Measurements from ENCODE around the gene SLMAP. TPM values are rescaled to one million over a fixed set of nuclear protein-coding genes. Genes with fewer than 3 reads are reported as not detected.

Gene SLMAP
- polyA plus RNA-seq, 1 of the 3 experiments (the other 2 are of a cell fraction) = 10.5 TPM

DNA sequence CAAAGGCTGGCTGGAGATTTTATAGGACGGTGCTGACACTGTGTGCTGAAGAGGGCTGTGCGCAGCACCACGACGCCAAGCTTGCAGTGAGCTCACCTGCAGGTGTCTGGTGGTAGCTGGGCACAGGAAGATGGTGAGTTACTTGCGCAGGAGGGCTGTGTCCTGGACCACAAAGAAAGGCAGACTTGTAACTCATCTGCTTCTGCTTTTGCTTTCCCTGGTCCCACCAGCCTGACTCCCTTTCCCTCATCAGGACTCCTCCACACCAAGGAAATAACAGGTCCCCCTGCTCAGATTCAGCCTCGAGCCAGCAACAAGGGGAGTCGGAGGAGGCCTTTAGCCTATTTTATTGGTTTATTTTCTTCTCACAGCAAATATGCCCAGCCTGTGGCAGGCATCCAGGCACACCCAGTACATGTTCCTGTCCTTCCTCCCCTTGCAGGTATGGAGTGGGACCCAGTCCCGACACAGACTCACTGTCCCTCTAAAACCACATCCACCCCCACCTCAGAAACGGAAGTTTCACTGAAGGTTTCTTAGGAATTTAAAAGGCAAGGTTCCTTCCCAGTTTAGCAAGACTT, 216.5 kb downstream of the SLMAP start:
- Histone ChIP-seq H3K4me1 (ENCODE audit: control insufficient read depth in 1 of 2, insufficient read depth in 2 of 2, low read depth in 1 of 2, low read length in 1 of 2) (peaks cover 8 to 37% of the 10 kb centered on the region in 2 experiments), H3F3A (replicated peaks; ENCODE audit: insufficient read depth) (peaks cover 32% of the 10 kb centered on the region), H2AFZ (ENCODE audit: low read depth) (no peak overlapping the region), H4K20me1 (ENCODE audit: insufficient read depth) (no peaks in the 10 kb centered on the region), H3K9ac (peak overlapping the region; percentile 40; the same call in 1 of the 2 replicates), H3K27me3 (ENCODE audit: insufficient read depth) (no peaks in the 10 kb centered on the region), H3K79me2 (ENCODE audit: insufficient read depth) (no peaks in the 10 kb centered on the region), H3K9me3 (no peaks in the 10 kb centered on the region), H3K4me2 (no peak overlapping the region), H3K27ac (ENCODE audit: low read depth in 2 of 2, low read length in 1 of 2) (peak overlapping the region in 1 of 2 experiments; percentile 88; a peak in 2 of 4 replicates), H3K4me3 (ENCODE audit: low read depth in 2 of 2, low read length in 1 of 2) (no peak overlapping the region), H3K9me2 (no peaks in the 10 kb centered on the region), H3K36me3 (replicated peaks in 1 of 2; ENCODE audit: control insufficient read depth in 1 of 2, insufficient read depth in 2 of 2, low read length in 1 of 2) (no peaks in the 10 kb centered on the region)
- TF ChIP-seq YY1 (IDR thresholded peaks at IDR 0.05; ENCODE audit: low read depth) = no peak
- TF ChIP-seq, protein P1, sequence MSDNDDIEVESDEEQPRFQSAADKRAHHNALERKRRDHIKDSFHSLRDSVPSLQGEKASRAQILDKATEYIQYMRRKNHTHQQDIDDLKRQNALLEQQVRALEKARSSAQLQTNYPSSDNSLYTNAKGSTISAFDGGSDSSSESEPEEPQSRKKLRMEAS (IDR thresholded peaks at IDR 0.05; ENCODE audit: low read depth) = no peak
- TF ChIP-seq EP300 (IDR thresholded peaks at IDR 0.05; ENCODE audit: borderline replicate concordance in 1 of 2, low read depth in 1 of 2, low read length in 1 of 2) = no peak
- TF ChIP-seq, protein P2, sequence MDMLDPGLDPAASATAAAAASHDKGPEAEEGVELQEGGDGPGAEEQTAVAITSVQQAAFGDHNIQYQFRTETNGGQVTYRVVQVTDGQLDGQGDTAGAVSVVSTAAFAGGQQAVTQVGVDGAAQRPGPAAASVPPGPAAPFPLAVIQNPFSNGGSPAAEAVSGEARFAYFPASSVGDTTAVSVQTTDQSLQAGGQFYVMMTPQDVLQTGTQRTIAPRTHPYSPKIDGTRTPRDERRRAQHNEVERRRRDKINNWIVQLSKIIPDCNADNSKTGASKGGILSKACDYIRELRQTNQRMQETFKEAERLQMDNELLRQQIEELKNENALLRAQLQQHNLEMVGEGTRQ (IDR thresholded peaks at IDR 0.05; ENCODE audit: borderline replicate concordance, low read depth, low read length) = no peak
- TF ChIP-seq SMC3 (IDR thresholded peaks at IDR 0.05; ENCODE audit: low read depth, low read length) = no peak
- TF ChIP-seq, protein P3, sequence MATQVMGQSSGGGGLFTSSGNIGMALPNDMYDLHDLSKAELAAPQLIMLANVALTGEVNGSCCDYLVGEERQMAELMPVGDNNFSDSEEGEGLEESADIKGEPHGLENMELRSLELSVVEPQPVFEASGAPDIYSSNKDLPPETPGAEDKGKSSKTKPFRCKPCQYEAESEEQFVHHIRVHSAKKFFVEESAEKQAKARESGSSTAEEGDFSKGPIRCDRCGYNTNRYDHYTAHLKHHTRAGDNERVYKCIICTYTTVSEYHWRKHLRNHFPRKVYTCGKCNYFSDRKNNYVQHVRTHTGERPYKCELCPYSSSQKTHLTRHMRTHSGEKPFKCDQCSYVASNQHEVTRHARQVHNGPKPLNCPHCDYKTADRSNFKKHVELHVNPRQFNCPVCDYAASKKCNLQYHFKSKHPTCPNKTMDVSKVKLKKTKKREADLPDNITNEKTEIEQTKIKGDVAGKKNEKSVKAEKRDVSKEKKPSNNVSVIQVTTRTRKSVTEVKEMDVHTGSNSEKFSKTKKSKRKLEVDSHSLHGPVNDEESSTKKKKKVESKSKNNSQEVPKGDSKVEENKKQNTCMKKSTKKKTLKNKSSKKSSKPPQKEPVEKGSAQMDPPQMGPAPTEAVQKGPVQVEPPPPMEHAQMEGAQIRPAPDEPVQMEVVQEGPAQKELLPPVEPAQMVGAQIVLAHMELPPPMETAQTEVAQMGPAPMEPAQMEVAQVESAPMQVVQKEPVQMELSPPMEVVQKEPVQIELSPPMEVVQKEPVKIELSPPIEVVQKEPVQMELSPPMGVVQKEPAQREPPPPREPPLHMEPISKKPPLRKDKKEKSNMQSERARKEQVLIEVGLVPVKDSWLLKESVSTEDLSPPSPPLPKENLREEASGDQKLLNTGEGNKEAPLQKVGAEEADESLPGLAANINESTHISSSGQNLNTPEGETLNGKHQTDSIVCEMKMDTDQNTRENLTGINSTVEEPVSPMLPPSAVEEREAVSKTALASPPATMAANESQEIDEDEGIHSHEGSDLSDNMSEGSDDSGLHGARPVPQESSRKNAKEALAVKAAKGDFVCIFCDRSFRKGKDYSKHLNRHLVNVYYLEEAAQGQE (IDR thresholded peaks at IDR 0.05; ENCODE audit: low read depth, low read length) = no peak
- TF ChIP-seq TEAD4 (IDR thresholded peaks at IDR 0.05; ENCODE audit: borderline replicate concordance, insufficient read depth) = no peak
- TF ChIP-seq MEF2A (IDR thresholded peaks at IDR 0.05; ENCODE audit: borderline replicate concordance, low read depth) = no peak
- TF ChIP-seq RAD21 (IDR thresholded peaks at IDR 0.05; ENCODE audit: low read length) = no peak
- TF ChIP-seq FOSL2 (IDR thresholded peaks at IDR 0.05; ENCODE audit: borderline replicate concordance, low read depth) = no peak
- TF ChIP-seq TAF1 (IDR thresholded peaks at IDR 0.05; ENCODE audit: borderline replicate concordance, low read depth, low read length) = no peak
- no peak for TF ChIP-seq RFX5 (IDR thresholded peaks at IDR 0.05; ENCODE audit: low read length)
- TF ChIP-seq SIN3A (IDR thresholded peaks at IDR 0.05; ENCODE audit: borderline replicate concordance, low read depth, low read length) = no peak
- TF ChIP-seq JUND (IDR thresholded peaks at IDR 0.05) = no peak
- TF ChIP-seq, protein P4, sequence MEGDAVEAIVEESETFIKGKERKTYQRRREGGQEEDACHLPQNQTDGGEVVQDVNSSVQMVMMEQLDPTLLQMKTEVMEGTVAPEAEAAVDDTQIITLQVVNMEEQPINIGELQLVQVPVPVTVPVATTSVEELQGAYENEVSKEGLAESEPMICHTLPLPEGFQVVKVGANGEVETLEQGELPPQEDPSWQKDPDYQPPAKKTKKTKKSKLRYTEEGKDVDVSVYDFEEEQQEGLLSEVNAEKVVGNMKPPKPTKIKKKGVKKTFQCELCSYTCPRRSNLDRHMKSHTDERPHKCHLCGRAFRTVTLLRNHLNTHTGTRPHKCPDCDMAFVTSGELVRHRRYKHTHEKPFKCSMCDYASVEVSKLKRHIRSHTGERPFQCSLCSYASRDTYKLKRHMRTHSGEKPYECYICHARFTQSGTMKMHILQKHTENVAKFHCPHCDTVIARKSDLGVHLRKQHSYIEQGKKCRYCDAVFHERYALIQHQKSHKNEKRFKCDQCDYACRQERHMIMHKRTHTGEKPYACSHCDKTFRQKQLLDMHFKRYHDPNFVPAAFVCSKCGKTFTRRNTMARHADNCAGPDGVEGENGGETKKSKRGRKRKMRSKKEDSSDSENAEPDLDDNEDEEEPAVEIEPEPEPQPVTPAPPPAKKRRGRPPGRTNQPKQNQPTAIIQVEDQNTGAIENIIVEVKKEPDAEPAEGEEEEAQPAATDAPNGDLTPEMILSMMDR (IDR thresholded peaks at IDR 0.05) = no peak
- TF ChIP-seq RXRA (IDR thresholded peaks at IDR 0.05; ENCODE audit: borderline replicate concordance, low read depth) = no peak
- no peak for TF ChIP-seq GABPA (IDR thresholded peaks at IDR 0.05; ENCODE audit: low read depth)
- no peak for DNase-seq
- WGBS (ENCODE audit: low lambda C conversion rate) = 84% methylated on average over 9 of the region's 9 CpGs
- CTCF ChIA-PET = interaction anchor here (0.9 kb wide), 1 partner anchor 246 kb away, joined by 3 read pairs; no protein-coding TSS in a partner anchor
- POLR2A ChIA-PET = no interaction called here

Data from SK-N-SH (cell line).